K562 (cell line): ENCODE measurements around the gene CCDC85A. TPM values are rescaled to one million over a fixed set of nuclear protein-coding genes. Genes with fewer than 3 reads are reported as not detected.

Experiments
- ATAC-seq: fragments of 200-7000 bp; cut with Tn5 transposase; 3 replicates; pipeline ENCODE4 v1.9.1; 2020; ENCODE audit warnings: moderate library complexity
- BruUV-seq: library from RNA; stranded (reverse); fragments of 400-500 nt; replicated peaks from 2 replicates; lab custom pipeline; 2021; lab: Mats Ljungman, UMichigan
- CTCF ChIA-PET: fragments of 300-600 bp; formaldehyde crosslinking; extraction: SDS; loops from one replicate; lab custom pipeline; 2021; ENCODE audit warnings: low intra/inter-chr PET ratio; lab: Yijun Ruan, JAX
- POLR2A ChIA-PET: fragments of 300-600, 350-650 bp; sonication (Branson Sonifier 250); formaldehyde crosslinking; extraction: SDS; loops from one replicate; lab custom pipeline; 2021; ENCODE audit warnings: antibody characterized with exemption, inconsistent platforms; lab: Yijun Ruan, JAX
- DNase-seq, 4 experiments: peaks; one replicate each; pipeline versions ENCODE4 v3.0.0 to v3.0.0-alpha.2; 2011 to 2018; ENCODE audit warnings: low spot score in 3 of 4, mixed read lengths in 3 of 4; ENCODE audit errors: extremely low read depth in 1 of 4
- FAIRE-seq: peaks from 2 replicates; lab custom pipeline; 2011; peaks lifted over from hg19 to GRCh38; lab: Jason Lieb, UNC
- H2AFZ ChIP-seq: 2 replicates; pipeline ENCODE4 v1.6.0; 2011; ENCODE audit warnings: low read depth, low read length, control low read depth, inconsistent platforms
- H3K27ac ChIP-seq: fragments of 200-600 bp; 3 replicates; pipeline ENCODE4 v1.8.0; 2011; ENCODE audit warnings: low read depth, mild to moderate bottlenecking, control low read depth, inconsistent platforms, low read length, moderate library complexity, mixed read lengths; ENCODE audit errors: extremely low read depth
- H3K27me3 ChIP-seq, 2 experiments: fragments of 300-600 bp in 1 of 2; 2 replicates in 1 of 2; 3 replicates in 1 of 2; pipeline versions ENCODE4 v1.6.0 to v1.8.0; 2011; ENCODE audit warnings: inconsistent platforms in 2 of 2, low read length in 2 of 2, mild to moderate bottlenecking in 1 of 2, mixed read lengths in 1 of 2, moderate library complexity in 1 of 2; ENCODE audit not compliant: control insufficient read depth in 2 of 2, insufficient read depth in 2 of 2
- H3K36me3 ChIP-seq: fragments of 300-600 bp; 3 replicates; pipeline ENCODE4 v1.8.0; 2011; ENCODE audit warnings: mild to moderate bottlenecking, low read length, inconsistent platforms; ENCODE audit not compliant: control insufficient read depth, insufficient read depth
- H3K4me1 ChIP-seq, 2 experiments: fragments of 200-600 bp in 1 of 2; replicated peaks in 1 of 2; 2 replicates in 1 of 2; 3 replicates in 1 of 2; pipeline versions ENCODE4 v1.5.1 to v1.8.0; 2011; ENCODE audit warnings: inconsistent platforms in 2 of 2, low read length in 2 of 2, mild to moderate bottlenecking in 1 of 2, mixed read lengths in 1 of 2, moderate library complexity in 1 of 2; ENCODE audit not compliant: control insufficient read depth in 2 of 2, insufficient read depth in 2 of 2
- H3K4me2 ChIP-seq: 2 replicates; pipeline ENCODE4 v1.6.1; 2011; ENCODE audit warnings: low read length, control low read depth, inconsistent platforms, mixed read lengths; ENCODE audit not compliant: insufficient read depth
- H3K4me3 ChIP-seq: fragments of 200-600 bp; sonication (generic), shearing (Covaris generic); 2 replicates; pipeline ENCODE4 v1.5.1; 2016; ENCODE audit warnings: control low read depth, inconsistent platforms
- H3K79me2 ChIP-seq: fragments of 200-600 bp; 3 replicates; pipeline ENCODE4 v1.8.0; 2011; ENCODE audit warnings: low read length, inconsistent platforms; ENCODE audit not compliant: control insufficient read depth, insufficient read depth
- H3K9ac ChIP-seq, 2 experiments: 2 replicates each; pipeline versions ENCODE4 v1.6.0 to v1.6.1; 2011; ENCODE audit warnings: low read depth in 2 of 2, low read length in 2 of 2, control low read depth in 1 of 2, inconsistent platforms in 1 of 2, mild to moderate bottlenecking in 1 of 2, mixed read lengths in 1 of 2; ENCODE audit not compliant: insufficient read depth in 1 of 2
- H3K9me1 ChIP-seq: one replicate; pipeline ENCODE4 v1.6.0; 2011; ENCODE audit warnings: inconsistent platforms, mild to moderate bottlenecking, low read length, moderate library complexity; ENCODE audit not compliant: control insufficient read depth, insufficient read depth
- H3K9me3 ChIP-seq: replicated peaks from 2 replicates; pipeline ENCODE4 v1.5.1; 2011; ENCODE audit warnings: low read depth, low read length, inconsistent platforms; ENCODE audit not compliant: control insufficient read depth, insufficient read depth
- H4K20me1 ChIP-seq: replicated peaks from 2 replicates; pipeline ENCODE4 v1.6.1; 2011; ENCODE audit warnings: low read length, inconsistent platforms, mixed read lengths; ENCODE audit not compliant: control insufficient read depth, insufficient read depth
- BRD4 ChIP-seq: fragments of 200-600 bp; sonication (generic); IDR thresholded peaks from 2 replicates; pipeline ENCODE4 v1.6.1; 2017; ENCODE audit warnings: inconsistent platforms
- CREBBP ChIP-seq: IDR thresholded peaks from one replicate; pipeline ENCODE4 v1.6.1; 2012; ENCODE audit warnings: low read depth, mild to moderate bottlenecking, control low read depth, inconsistent platforms, low read length
- E2F1 ChIP-seq: sonication (generic); formaldehyde crosslinking; IDR thresholded peaks from 2 replicates; pipeline ENCODE4 v1.8.1; 2023; ENCODE audit warnings: mild to moderate bottlenecking, missing genetic modification reagents, moderate library complexity
- FOXP4 ChIP-seq: sonication (generic); formaldehyde crosslinking; IDR thresholded peaks from 2 replicates; pipeline ENCODE4 v1.8.0; 2022; ENCODE audit warnings: mild to moderate bottlenecking, missing genetic modification reagents, borderline replicate concordance
- HSF4 ChIP-seq: fragments of 250-450 bp; sonication (Bioruptor Pico); IDR thresholded peaks from 2 replicates; pipeline ENCODE4 v2.1.2; 2022; ENCODE audit warnings: mild to moderate bottlenecking, moderate library complexity, borderline replicate concordance
- IFI16 ChIP-seq: fragments of 250-450 bp; sonication (Bioruptor Pico); IDR thresholded peaks from 2 replicates; pipeline ENCODE4 v2.1.2; 2022; ENCODE audit warnings: mild to moderate bottlenecking, inconsistent platforms
- RBM22 ChIP-seq: fragments of 200-400 bp; formaldehyde crosslinking; IDR thresholded peaks from 2 replicates; pipeline ENCODE4 v1.6.1; 2018; ENCODE audit warnings: low read length, low read depth; ENCODE audit not compliant: poor library complexity, severe bottlenecking
- RUNX1 ChIP-seq: sonication (generic); IDR thresholded peaks from 2 replicates; pipeline ENCODE4 v1.6.1; 2016; ENCODE audit warnings: antibody characterized with exemption, low read depth
- ZNF395 ChIP-seq: fragments of 200-800 bp; sonication (Bioruptor generic); IDR thresholded peaks from 2 replicates; pipeline ENCODE4 v1.6.1; 2017; ENCODE audit warnings: missing genetic modification characterization, missing compliant biosample characterization
- ZNF518B ChIP-seq: fragments of 250-450 bp; sonication (Bioruptor Pico); IDR thresholded peaks from 2 replicates; pipeline ENCODE4 v1.5.0; 2021; ENCODE audit warnings: mild to moderate bottlenecking, moderate library complexity
- ZNF584 ChIP-seq: fragments of 200-800 bp; sonication (Bioruptor generic); IDR thresholded peaks from 2 replicates; pipeline ENCODE4 v1.6.1; 2016; ENCODE audit warnings: low read depth, mild to moderate bottlenecking, missing genetic modification characterization, missing compliant biosample characterization
- WGBS: fragments of 100-300 bp; shearing (Covaris generic); methylation state at CpG from one replicate; pipeline ENCODE4 v1.1.6; 2016; ENCODE audit warnings: low coverage, mixed read lengths; ENCODE audit not compliant: insufficient coverage; ENCODE audit errors: missing lambda C conversion rate; 5-methylcytosine and 5-hydroxymethylcytosine counted together
- in situ Hi-C: fragments of 300-500 bp; cut with MboI; formaldehyde crosslinking; loops from 4 replicates; pipeline ENCODE4 v1.15.0; 2018; ENCODE audit warnings: inconsistent platforms, mixed read lengths
- intact Hi-C: fragments of 100-400 bp; cut with micrococcal nuclease; formaldehyde crosslinking; loops from 2 replicates; pipeline ENCODE4 v1.14.2; 2022
- polyA plus RNA-seq, 8 experiments: library from polyadenylated mRNA; depleted of rRNA in 4 of 8; stranded (reverse) in 5 of 8; unstranded in 3 of 8; fragments of >200 nt; fragmentation: Nextera tagmentation in 2 of 8; fragmentation: Illumina TruSeq in 1 of 8; extraction: Ambion mirVana in 2 of 8; extraction: Trizol in 1 of 8; gene quantifications; 2 replicates each; pipeline versions ENCODE4 v1.2.1 to v1.2.3, GENCODE V29; 2011 to 2014; ENCODE audit warnings: inconsistent platforms in 1 of 8, missing spikeins in 1 of 8
- total RNA-seq, 7 experiments: library from RNA; depleted of rRNA in 6 of 7; stranded (reverse); fragments of >200 nt in 6 of 7; fragmentation: Illumina TruSeq in 2 of 7; extraction: Trizol in 2 of 7; gene quantifications; 2 replicates each; pipeline versions ENCODE4 v1.2.1 to v1.2.3, GENCODE V29; 2011 to 2021; ENCODE audit warnings: low replicate concordance in 1 of 7

Gene CCDC85A
- total and polyA plus RNA-seq, 9 of the 15 experiments (the other 6 are each of a cell fraction or from before 2014, with no cell fraction given), result 0.03 to 0.14 (median 0.10) TPM; not detected in 5

- no peak for DNase-seq
- intact Hi-C loops (no loop called here), in situ Hi-C loops (no loop called here)
- FAIRE-seq, result no peak
- Histone ChIP-seq H3K36me3 (no peaks in the 10 kb centered on the region), H4K20me1 (no peaks in the 10 kb centered on the region), H3K27ac (no peak overlapping the region), H2AFZ (no peak overlapping the region), H3K9ac (no peak overlapping the region), H3K9me1 (no peaks in the 10 kb centered on the region), H3K27me3 (no peaks in the 10 kb centered on the region), H3K9me3 (no peaks in the 10 kb centered on the region), H3K4me2 (no peak overlapping the region), H3K79me2 (no peaks in the 10 kb centered on the region), H3K4me3 (no peak overlapping the region), H3K4me1 (no peaks in the 10 kb centered on the region)
- 0% methylated on average over 1 of the region's 1 CpG for WGBS
- ATAC-seq, result no peak
- no TSS peak for BruUV-seq
- ChIA-PET POLR2A (no interaction called here), CTCF (interaction anchor here (1.0 kb wide), 1 partner anchor 140 kb away, joined by 4 read pairs; no protein-coding TSS in a partner anchor)
- TF ChIP-seq CREBBP (no peak), RUNX1 (no peak), HSF4 (CRISPR knock-in tag) (no peak), RBM22 (no peak), BRD4 (no peak), E2F1 (no peak), FOXP4 (CRISPR knock-in tag) (no peak), ZNF584 (CRISPR knock-in tag) (no peak), ZNF518B (CRISPR knock-in tag) (no peak), ZNF395 (no peak), IFI16 (no peak)
Measured at GRCh38 chr2:56217106-56217505, 33.3 kb downstream of the CCDC85A start.
